ENCODE data around the gene ANO4.

- TF ChIP-seq, protein P1, sequence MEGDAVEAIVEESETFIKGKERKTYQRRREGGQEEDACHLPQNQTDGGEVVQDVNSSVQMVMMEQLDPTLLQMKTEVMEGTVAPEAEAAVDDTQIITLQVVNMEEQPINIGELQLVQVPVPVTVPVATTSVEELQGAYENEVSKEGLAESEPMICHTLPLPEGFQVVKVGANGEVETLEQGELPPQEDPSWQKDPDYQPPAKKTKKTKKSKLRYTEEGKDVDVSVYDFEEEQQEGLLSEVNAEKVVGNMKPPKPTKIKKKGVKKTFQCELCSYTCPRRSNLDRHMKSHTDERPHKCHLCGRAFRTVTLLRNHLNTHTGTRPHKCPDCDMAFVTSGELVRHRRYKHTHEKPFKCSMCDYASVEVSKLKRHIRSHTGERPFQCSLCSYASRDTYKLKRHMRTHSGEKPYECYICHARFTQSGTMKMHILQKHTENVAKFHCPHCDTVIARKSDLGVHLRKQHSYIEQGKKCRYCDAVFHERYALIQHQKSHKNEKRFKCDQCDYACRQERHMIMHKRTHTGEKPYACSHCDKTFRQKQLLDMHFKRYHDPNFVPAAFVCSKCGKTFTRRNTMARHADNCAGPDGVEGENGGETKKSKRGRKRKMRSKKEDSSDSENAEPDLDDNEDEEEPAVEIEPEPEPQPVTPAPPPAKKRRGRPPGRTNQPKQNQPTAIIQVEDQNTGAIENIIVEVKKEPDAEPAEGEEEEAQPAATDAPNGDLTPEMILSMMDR (conservative IDR thresholded peaks at IDR 0.05), result no peak
- no peak for TF ChIP-seq ZFX (IDR thresholded peaks at IDR 0.05)
Observed at GRCh38 chr12:101045486-101046464, 251.2 kb downstream of the ANO4 start.
